Measurements from ENCODE around the gene TBC1D22A.
"Not testable (repeated sequence)": the region's sequence is repeated elsewhere in the genome, so short reads cannot be mapped to it uniquely, and the experiment has no call there.

TBC1D22A gene

DNA sequence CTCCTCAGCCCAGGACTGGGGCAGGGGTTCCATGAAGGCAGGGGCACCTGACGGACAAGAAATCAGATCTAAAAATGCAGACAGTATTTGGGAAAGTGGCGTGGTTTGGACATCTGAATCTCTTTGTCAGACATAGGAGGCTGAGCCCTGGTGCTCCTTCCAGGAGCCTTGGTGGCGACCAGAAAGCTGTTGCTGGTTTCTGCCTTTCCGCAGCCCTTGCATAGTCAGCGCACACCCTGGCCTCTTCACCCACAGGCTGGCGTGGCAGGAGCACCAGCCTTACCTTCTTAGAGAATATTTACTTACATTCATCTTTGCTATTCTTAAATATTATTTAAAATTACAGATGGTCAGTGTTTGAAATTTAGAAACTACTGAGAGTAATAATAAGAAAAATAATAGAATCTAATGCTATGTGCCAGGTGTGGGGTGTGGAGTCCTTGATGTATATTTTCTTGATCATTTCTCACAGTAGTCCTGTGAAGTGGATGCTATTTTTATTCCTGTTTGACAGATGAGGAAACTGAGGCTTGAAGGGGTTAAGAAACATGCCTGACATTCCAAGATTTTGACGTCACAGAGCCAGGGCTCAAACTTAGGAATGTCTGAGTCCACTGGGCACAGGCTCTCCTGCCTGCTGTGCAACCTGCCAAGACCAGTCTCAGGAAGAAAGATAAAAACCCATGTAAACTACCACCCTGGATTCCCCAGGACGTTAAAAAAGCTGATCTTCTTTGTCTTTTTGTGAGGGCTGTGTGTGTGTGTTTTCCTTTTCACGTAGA is 51.6 kb downstream of the TBC1D22A start:
- no peak for DNase-seq

DNA sequence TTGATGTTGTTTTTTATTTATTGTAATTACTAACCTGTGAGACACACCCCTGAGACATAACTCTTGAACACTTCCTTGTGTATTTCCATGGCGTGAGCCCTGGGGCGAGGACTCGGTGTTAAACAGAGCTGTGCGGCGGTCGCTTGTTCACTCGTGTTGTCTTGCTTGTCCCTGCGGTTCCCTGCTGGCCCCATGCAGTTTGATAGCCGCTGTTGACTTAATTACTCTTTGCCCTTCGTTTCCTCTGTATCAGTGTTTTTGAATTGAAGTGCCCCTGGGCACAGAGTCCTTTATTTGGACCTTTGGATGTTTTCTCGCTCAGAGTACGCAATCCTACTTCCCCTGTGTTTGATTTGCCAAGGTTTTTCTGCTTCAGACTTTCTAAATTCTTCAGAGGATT is 52.7 kb downstream of the TBC1D22A start:
- DNase-seq, result no peak

DNA sequence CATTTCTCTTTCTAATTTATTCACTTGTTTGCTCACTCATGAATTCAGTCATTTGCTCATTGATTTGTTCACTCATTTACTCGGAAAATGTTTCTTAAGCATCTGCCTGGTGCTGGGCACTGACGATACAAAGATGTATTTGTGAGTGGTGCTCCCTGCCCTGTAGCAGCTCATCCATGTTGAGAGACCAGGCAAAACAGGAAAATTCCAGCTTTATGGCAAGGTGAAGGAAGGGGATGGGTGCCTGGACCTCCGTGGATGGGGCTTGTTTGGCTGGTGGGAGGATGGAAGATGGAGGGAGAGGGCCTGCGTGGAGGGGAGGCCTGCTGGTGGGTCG is 53.1 kb downstream of the TBC1D22A start:
- no peak for DNase-seq

DNA sequence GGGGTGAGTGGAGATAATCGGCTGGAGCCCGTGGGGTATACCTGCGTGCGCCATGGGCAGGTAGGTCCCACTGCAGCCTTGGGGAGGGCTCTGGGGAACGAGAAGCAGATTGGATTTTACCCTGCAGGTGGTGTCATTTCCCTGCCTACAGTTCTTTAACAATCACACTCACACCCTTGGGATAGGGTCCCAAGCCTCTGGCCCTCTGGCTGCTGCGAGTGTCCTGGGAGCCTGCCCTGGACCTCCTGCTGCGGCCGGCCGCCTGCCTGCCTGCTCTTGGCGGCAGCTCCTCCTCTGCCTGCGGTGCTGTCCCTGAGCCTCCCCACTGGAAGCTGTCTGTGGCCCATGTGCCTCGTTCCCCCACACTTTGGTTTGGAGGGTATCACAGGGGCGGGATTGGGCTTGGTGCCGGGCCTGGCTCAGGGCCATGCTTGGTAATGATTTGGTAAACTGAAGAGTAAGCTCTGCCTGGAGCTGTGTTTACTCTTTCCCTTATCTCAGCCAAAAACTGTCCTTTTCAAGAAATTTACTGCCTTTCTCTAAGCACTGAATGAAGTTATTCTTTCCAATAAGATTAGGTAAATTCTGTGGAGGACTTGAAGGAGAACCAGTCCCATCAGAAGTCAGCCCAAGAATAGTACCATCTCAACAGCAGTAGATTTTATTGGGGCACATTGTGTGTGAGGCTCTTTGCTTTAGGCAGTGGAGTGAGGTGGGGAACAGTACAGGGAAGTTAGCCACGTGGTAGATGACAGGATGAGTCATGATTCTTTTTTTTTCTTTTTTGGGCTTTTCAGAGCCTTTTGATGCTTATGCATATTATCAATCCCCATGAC is 53.7 kb downstream of the TBC1D22A start:
- peak; percentile 31 for DNase-seq

DNA sequence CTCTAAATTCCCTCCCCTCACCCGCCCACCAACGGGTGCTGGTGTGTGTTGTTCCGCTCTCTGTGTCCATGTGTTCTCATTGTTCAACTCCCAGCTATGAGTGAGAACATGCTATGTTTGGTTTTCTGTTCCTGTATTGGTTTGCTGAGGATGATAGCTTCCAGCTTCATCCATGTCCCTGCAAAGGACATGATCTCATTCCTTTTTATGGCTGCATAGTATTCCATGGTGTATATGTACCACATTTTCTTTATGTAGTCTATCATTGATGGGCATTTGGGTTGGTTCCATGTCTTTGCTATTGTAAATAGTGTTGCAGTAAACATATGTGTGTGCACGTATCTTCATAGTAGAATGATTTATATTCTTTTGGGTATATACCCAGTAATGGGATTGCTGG is 54.9 kb downstream of the TBC1D22A start:
- not testable (repeated sequence) for DNase-seq

DNA sequence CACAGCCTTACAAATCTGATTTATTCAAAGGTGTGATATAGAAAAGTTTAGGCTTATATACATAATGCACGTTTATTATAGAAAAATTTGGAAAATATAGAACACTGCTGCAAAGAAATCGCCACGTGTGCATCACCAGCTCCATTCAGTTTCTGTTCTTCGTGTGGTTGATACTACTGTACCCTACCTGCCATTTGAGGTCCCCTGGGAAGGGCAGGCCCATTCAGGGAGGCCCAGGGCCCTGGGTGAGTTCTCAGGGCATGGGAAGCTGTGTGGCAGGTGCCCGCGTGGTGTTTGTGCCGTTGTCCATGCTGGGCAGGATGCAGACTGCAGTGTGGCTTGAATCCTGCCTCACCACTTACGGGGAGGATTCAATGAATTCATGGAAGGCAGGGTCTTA is 60.8 kb downstream of the TBC1D22A start:
- no peak for DNase-seq

DNA sequence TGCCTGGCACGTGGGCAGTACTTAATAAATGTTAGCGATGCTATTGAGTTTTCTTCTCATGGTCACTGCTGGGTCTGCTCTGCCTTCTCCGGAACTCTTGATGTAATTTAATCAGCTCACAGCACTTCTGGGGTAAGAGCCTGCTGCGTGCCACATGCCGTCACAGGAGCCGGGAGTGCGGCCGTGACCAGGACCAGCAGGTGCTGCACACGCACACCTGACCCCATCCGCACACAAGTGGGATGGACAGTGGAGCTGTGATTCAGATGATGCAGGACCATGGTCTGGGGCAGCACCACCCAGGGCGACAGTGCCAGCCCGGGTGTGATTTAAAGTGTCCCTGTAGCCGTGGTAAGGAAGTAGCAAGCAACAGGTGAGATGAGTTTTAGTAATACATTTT is 61.2 kb downstream of the TBC1D22A start:
- no peak for DNase-seq

DNA sequence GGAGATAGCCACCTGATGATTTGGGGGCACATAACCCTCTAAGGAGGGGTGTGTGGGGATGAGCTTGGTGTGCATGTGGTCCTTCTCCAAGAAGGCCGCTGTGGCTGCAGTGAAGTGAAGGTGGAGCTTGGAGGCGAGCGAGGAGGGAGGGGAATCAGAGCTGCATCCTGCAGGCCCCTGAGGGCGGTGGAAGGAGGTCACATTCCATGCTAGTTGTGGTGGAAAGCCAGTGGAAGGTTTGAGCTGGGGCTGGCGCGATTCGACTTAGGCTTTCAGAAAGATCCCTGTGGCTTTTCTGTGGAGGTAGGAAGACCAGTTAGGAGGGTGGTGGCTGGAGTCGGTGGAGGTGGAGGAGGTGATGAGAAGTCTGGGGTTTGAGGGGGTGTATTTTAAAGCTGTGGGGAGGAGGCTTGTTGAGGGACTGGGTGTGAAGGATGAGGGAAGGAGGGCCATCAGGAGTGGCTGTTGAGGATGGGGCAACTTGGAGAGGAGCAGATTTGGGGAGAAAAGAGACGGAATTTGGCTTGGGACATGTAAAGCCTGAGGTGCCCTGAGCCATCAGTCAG is 62.0 kb downstream of the TBC1D22A start:
- DNase-seq, result no peak

DNA sequence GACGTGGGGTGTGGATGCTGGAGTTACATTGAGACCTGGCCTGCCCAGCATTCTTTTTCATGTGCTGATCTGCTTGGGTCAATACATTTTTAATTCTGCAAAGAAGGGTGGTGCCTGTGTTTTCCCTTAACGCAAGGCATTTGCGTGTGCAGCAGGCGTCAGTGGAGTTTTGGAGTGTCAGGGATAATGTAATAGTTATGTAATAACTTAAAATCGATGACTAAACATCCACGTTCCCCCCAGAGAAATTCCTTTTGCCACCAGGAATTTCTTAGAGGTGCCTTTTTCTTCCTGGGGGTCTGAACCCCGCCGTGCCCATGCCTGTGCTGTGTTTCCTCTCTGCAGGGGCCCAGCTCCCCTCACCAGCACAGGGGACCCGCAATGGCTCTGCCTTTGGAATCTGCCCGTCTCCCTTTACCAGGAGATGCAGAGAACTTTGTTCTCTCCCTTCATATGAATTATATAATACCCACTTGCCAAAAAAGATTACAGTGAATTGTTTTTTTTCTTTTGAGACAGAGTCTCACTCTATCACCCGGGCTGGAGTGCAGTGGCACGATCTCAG is 62.6 kb downstream of the TBC1D22A start:
- no peak for DNase-seq

DNA sequence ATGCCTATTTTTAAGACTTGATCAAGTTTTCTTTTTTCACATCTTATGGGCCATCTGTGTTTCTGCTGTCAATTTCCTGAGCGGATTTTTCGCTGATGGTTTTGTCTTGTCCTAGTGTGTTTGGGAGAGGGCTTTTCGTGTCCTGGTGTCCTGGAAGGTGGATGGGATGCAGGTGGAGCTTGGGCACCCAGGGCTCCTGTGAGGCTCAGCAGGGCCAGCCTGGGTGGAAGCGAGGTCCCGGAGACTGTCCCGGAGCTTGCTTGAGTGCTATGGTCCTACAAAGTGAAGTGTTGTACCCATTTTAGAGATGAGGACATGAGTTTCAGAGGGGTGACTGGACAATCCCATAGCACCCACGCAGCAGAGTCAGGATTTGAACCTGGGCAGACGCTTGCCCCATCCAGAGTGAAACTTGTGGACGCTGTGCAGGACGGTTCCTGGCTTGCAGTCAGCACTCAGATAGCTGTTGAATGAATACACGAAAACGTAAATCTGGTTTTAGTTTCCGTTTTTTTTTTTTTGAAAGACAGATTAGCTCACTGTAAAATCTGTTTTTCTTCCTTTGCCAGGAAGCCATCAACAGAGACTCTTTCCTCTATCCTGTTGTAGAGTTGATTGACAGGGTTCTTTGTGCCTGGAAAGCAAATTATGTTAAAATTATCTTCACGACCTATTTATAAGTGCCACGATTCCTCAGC is 64.1 kb downstream of the TBC1D22A start:
- DNase-seq, result no peak

DNA sequence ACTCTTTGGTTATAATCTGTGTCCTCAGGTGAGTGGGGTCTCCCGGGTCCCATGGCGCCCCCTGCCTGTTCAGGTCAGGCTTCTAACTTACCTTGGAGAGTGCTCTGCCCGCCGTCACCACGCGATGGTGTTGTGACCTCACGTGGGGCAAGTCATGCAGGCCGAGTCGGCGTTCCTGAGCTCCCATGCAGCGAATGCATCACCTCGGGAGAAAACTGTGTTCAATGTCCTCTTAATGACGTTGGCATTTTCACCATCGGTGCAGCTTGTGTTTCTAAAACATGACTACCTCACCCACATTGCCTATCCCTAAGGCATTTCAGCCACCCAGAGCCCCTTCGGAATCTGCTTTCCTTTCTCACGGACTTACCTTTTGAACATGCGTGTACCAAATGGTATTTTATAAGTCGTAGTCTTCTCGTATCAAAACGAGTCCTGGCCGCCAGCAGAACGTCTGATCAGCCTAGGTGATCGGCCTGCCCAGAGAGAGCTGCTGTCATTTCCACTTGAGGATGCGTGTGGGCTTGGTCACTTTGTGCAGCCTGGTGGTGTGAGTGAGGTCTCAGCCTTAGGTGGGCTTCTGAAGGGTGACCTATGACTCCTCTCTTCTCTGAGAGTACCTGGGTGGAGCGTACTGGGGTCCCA is 64.8 kb downstream of the TBC1D22A start:
- DNase-seq, result no peak

DNA sequence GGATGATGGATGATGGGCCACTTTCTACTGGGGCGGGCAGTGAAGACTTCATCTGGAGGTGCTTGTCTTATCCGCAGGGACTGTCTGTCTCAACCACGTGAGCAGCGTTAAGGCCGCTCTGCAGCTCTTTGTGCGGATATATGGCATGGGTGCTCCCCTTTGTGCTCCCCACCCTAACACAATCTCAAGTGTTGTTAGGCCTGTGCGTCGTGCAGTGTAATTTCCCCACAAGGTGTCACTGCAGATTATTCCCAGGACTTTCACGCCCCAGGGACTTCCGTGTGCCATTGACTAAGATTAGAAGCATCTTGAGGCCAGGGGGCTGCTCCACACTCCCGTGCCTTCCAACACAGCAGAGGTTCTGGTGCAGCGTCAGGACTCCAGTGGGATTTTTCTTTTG is 65.3 kb downstream of the TBC1D22A start:
- DNase-seq, result no peak

DNA sequence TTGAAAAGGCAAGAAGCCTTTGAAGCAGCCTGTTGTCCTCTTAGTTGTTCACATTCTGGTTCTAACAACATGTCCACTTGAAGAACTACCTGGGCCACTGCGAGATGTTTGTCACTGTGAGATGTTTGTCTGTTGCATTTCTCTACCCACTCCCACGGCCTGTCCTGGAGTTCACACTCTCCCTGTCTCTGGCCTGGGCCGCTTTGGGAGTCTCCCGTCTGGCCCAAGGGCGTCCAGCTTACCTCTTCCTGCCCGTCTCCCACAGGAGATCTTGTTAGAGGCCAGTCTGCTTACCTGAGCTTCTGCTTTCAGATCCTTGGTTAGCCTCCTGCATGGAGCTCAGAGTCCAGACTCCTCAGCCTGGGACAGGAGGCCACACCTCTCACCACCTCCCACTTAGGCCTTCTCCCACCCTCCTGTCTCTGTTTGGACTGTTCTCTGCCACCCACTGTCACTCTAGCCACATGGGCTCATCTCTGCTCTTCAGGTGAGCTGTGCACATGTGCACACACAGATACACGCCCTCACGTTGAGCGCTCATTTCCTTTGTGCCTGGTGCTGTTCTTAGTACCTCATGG is 66.0 kb downstream of the TBC1D22A start:
- DNase-seq, result no peak

DNA sequence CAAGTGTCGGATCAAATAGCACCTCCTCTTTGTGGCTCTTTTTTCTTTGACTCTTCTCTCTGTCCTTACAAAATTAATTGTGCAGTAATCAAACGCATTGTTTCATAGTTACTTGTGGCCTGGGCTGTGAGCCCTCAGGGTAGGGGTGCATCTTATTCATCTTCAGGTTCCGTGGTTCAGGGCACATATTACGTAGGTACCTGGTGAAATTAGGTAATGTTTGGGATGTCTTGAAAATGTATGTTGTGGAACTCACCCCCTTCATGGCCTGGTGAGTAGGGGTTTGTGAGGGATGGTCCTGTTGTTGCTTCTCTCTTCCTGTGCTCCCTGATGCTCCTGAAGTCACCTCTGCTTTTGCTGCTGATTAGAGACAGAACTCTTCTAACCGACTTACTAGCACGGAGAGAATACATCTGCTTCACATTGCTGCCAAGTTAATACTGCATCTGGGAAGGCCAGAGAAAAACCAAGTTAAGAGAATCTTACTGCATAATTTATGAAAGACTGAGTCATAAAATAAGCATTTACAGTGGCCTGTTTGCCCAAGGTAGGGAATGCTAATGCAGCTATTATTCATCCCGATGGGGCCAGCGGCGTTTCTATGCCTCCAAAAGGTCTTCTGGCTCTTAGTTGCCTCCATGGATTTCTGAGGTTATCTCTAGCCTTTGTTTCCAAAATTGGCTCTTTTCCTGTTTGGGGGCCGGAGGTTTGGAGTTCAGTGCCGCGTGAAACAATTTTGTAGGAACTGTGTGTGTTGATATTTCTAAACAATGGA is 66.9 kb downstream of the TBC1D22A start:
- peak; percentile 12 for DNase-seq

DNA sequence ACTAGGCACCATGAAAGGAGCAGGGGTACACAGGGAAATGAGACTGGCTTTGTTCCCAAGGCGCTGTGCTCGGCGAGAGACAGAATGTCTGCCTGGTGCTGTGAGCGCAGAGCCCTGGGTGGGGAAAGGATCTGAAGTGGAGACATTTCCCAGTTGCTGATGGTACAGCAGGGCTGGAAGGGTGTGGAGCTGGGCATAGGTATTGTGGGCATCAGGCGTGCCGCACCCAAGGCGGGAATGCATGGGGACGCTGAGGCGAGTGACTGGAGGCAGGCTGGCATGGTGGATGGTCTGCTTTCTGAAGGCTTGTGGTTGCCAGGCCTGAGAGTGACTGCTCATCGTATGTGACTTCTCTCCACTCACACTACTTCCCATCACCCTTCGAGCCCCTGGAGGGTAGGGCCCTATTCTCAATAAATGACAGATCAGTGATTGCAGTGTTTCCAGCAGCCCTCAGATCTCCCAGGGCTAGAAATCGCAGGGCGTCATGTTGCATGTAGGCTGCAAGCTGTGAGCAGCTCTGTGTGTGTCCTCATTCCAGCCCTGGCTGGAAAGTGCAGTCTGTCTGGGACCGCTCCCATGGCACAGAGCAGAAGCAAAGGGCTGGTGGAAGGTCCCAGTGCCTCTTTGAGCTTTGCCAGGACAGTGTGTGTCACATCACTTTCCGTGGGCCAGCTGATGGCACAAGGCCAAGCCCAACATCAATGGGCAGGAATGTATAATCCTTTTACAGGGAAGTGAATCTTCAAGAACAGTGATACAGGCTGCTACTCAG is 67.7 kb downstream of the TBC1D22A start:
- DNase-seq, result peak; percentile 21

DNA sequence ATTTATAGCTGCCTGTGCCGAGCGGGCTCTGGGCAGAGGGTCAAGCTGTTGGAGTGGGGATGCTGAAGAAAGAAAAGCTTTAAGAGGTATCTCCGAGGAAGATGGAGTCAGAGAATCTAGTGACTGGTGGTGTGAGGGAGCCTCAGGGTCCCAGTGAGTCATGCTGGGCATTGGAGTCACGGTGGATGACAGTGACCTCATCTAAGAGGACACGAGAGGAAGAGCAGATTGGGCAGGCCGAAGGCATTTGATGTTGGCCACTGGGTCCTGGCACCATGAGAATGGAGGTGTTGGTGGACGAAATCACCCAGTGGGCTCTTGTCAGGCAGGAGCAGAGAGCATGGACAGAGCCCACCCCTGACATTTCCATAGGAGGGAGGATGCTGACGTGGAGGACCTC is 68.4 kb downstream of the TBC1D22A start:
- peak; percentile 5 for DNase-seq

DNA sequence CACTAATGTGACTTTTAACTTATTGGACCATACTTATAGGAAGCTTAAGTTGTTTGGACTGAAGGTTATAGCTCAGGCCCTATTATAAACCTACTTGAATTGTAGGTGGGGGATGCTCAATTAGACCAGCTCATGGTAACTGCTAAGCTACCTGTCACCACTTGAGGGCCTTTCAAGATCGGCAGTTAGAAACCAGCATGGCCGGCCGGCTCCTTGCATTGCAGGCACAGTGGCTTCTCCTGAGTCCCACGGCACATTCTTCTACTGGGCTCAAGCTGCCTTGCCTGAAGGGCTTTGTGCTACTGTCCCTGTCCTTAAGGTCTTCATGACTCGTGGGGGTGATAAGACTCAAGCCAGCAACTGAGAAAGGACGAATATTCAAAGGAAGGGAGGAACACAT is 70.8 kb downstream of the TBC1D22A start:
- no peak for DNase-seq

DNA sequence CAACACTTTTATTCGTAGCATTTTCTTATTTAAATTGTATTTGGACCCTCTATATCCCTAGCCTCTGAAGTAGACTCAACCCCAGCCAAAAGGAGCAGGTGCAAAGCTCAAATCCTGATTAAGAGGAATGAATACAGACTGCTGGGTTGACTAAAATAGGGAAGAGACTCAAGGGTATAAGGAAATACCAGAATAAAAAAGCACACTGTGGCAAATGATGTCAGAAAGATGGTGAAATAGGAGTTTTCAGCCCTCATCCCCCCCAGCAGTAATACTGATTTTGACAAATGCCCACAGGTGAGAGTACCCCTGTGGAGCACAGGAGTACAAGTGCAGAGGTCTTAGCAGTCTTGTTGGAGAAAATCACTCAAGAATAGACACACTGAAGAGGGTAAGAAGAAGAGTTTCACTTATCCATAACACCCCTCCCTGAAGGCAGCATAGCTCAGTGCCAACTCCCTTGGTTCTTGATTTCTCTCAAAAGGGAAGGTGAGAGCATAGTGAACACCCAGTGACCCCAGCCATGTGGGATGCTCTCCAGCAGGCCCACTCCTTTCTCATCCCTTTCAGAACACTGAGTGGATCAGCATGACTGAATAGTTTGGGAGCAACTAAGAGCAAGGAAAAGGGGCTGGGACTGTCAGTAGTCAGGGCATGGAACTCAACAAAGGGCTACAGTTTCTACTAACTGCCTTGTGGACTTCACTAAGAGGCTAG is 71.7 kb downstream of the TBC1D22A start:
- DNase-seq, result no peak

DNA sequence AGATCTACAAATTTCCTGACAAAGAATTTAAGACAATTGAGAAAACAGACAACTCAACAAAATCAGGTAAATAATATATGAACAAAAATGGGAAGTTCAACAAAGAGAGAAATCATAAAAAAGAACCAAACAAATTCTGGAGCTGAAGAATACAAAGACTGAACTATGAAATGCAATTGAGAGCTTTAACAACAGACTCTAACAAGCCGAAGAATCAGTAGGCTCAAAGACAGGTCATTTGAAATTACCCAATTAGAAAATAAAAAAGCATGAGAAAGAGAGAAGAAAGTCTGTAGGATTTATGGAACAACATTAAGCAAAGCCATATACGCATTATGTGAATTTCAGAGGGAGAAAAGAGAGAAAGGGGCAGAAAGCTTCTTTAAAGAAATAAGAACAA is 72.8 kb downstream of the TBC1D22A start:
- no peak for DNase-seq

DNA sequence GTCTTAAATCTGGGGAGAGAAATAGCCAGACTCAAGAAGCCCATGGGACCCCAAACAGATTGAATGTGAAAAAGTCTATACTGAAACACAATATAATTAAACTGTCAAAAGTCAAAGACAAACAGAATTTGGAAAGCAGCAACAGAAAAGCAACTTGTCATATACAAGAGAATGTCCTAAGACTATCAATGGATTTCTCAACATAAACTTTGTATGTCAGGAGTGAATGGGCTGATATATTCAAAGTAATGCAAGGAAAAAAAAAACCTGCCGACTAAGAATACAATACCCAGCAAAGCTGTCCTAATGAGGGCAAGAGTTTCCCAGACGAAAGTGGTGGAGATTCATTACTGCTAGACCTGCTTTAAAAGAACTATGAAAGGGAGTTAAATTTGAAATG is 73.2 kb downstream of the TBC1D22A start:
- no peak for DNase-seq

All from T1000 (cell line).